ENCODE results near the gene CRACR2B.

Gene CRACR2B

GRCh38 chr11:811446-812245 lies 16.1 kb upstream of the CRACR2B start:
- no peak for DNase-seq

- DNase-seq: no peak
Observed at GRCh38 chr11:812390-812789, 15.3 kb upstream of the CRACR2B start.

GRCh38 chr11:813072-813455 lies 14.7 kb upstream of the CRACR2B start:
- no peak for DNase-seq

- DNase-seq: no peak
Observed at GRCh38 chr11:813456-814096, 14.1 kb upstream of the CRACR2B start.

- no peak for DNase-seq
Observed at GRCh38 chr11:815675-816432, 11.9 kb upstream of the CRACR2B start.

GRCh38 chr11:816433-816779 lies 11.3 kb upstream of the CRACR2B start:
- DNase-seq: no peak

GRCh38 chr11:818396-819128 lies 9.2 kb upstream of the CRACR2B start, which contains the start of gene PNPLA2:
TSS of gene PNPLA2 (plus strand) at chr11:818914. CDS start at chr11:819719, 805 bp downstream.
- no peak for DNase-seq

GRCh38 chr11:819129-819931 lies 8.4 kb upstream of the CRACR2B start:
- no peak for DNase-seq

GRCh38 chr11:819943-820649 lies 7.6 kb upstream of the CRACR2B start:
- DNase-seq: peak; percentile 29

GRCh38 chr11:820655-821511 lies 6.8 kb upstream of the CRACR2B start:
- no peak for DNase-seq

GRCh38 chr11:821512-822371 lies 6.0 kb upstream of the CRACR2B start:
- DNase-seq: no peak

GRCh38 chr11:823441-824291 lies 4.1 kb upstream of the CRACR2B start:
- DNase-seq: no peak

GRCh38 chr11:824292-824880 lies 3.3 kb upstream of the CRACR2B start:
- DNase-seq: peak; percentile 32

- DNase-seq: no peak
Observed at GRCh38 chr11:824942-825341, 2.8 kb upstream of the CRACR2B start.

GRCh38 chr11:825366-826226 lies 2.1 kb upstream of the CRACR2B start:
- DNase-seq: no peak

GRCh38 chr11:826227-826621 lies 1.5 kb upstream of the CRACR2B start:
- DNase-seq: no peak

GRCh38 chr11:826836-827145 lies 928 bp upstream of the CRACR2B start:
- DNase-seq: no peak

Measured in NCI-H524 treated with DMSO at 0.1 percent for 48 hours (cell line).